Panc1 (cell line): Measurements from ENCODE around the gene ABCA1. TPM values are rescaled to one million over a fixed set of nuclear protein-coding genes. Genes with fewer than 3 reads are reported as not detected.

Experiments
- ATAC-seq: fragments of 200-7000 bp; cut with Tn5 transposase; 2 replicates; pipeline ENCODE4 v1.9.1; 2020; ENCODE audit warnings: mild to moderate bottlenecking, moderate library complexity
- BruUV-seq: library from RNA; stranded (reverse); fragments of 400-500 nt; replicated peaks from 2 replicates; lab custom pipeline; 2021; lab: Mats Ljungman, UMichigan
- CTCF ChIA-PET: fragments of 300-600 bp; sonication (Branson Sonifier 250); formaldehyde crosslinking; loops from one replicate; lab custom pipeline; 2022; ENCODE audit warnings: antibody characterized with exemption; lab: Charles Lee
- POLR2A ChIA-PET: fragments of 300-600 bp; sonication (Branson Sonifier 250); formaldehyde crosslinking; loops from one replicate; lab custom pipeline; 2022; ENCODE audit warnings: antibody characterized with exemption; lab: Charles Lee
- DNase-seq: peaks from one replicate; pipeline ENCODE4 v3.0.0-alpha.2; 2010; ENCODE audit warnings: low read depth, low spot score
- H3K27ac ChIP-seq: 2 replicates; pipeline ENCODE4 v1.5.1; 2011; ENCODE audit warnings: mild to moderate bottlenecking, low read length, inconsistent platforms
- H3K27me3 ChIP-seq: fragments of 200-500 bp; sonication (Bioruptor generic); 2 replicates; pipeline ENCODE4 v1.6.0; 2014; ENCODE audit warnings: low read length, inconsistent platforms; ENCODE audit not compliant: control insufficient read depth, insufficient read depth
- H3K36me3 ChIP-seq: fragments of 200-500 bp; sonication (Bioruptor generic); 2 replicates; pipeline ENCODE4 v1.5.1; 2014; ENCODE audit warnings: inconsistent platforms, mild to moderate bottlenecking, low read length, moderate library complexity; ENCODE audit not compliant: control insufficient read depth, insufficient read depth
- H3K4me1 ChIP-seq: 2 replicates; pipeline ENCODE4 v1.5.1; 2011; ENCODE audit warnings: inconsistent platforms, mild to moderate bottlenecking, low read length, moderate library complexity; ENCODE audit not compliant: control insufficient read depth, insufficient read depth
- H3K4me3 ChIP-seq, 2 experiments: 2 replicates each; pipeline ENCODE4 v1.5.1; 2011 to 2012; ENCODE audit warnings: low read depth in 2 of 2, low read length in 2 of 2, mild to moderate bottlenecking in 2 of 2, inconsistent platforms in 1 of 2, moderate library complexity in 1 of 2
- H3K9me3 ChIP-seq: fragments of 200-500 bp; sonication (Bioruptor generic); 2 replicates; pipeline ENCODE4 v1.5.1; 2014; ENCODE audit warnings: low read depth, mild to moderate bottlenecking, inconsistent platforms, low read length, moderate library complexity; ENCODE audit not compliant: control insufficient read depth, insufficient read depth
- POLR2AphosphoS5 ChIP-seq: IDR thresholded peaks from 2 replicates; pipeline ENCODE4 v1.6.1; 2012; ENCODE audit warnings: mild to moderate bottlenecking, low read depth, low read length, moderate library complexity
- REST ChIP-seq, 2 experiments: IDR thresholded peaks; 2 replicates each; pipeline ENCODE4 v1.6.1; 2011 to 2012; ENCODE audit warnings: low read depth in 2 of 2, control low read depth in 1 of 2, low read length in 1 of 2, mild to moderate bottlenecking in 1 of 2, moderate library complexity in 1 of 2; ENCODE audit not compliant: insufficient read depth in 1 of 2
- SIN3A ChIP-seq: IDR thresholded peaks from 2 replicates; pipeline ENCODE4 v1.6.1; 2012; ENCODE audit warnings: low read depth, mild to moderate bottlenecking, low read length, moderate library complexity, borderline replicate concordance; ENCODE audit not compliant: insufficient read depth
- TCF7L2 ChIP-seq: IDR thresholded peaks from 2 replicates; pipeline ENCODE4 v1.6.1; 2011; ENCODE audit warnings: mild to moderate bottlenecking, low read depth, low read length, inconsistent platforms
- in situ Hi-C: cut with HindIII; loops from 2 replicates; pipeline ENCODE4 v1.10.0; 2016; ENCODE audit warnings: low sequenced_read_pairs, low pct_unique_long_range_greater_than_20kb
- intact Hi-C: fragments of 100-400 bp; cut with micrococcal nuclease; formaldehyde crosslinking; loops from one replicate; pipeline ENCODE4 v1.10.0; 2022; ENCODE audit not compliant: unreplicated experiment
- total RNA-seq: library from RNA; stranded (reverse); gene quantifications from one replicate; pipeline ENCODE4 v1.2.1, GENCODE V29; 2021; ENCODE audit not compliant: unreplicated experiment
- TF ChIP-seq, protein P1 (sequence below): fragments of 450-650 bp; IDR thresholded peaks from 2 replicates; pipeline ENCODE4 v1.5.1; 2017; ENCODE audit warnings: mild to moderate bottlenecking

Gene ABCA1
- total RNA-seq, 1 experiment from 2014 or later = 2.6 TPM

DNA sequence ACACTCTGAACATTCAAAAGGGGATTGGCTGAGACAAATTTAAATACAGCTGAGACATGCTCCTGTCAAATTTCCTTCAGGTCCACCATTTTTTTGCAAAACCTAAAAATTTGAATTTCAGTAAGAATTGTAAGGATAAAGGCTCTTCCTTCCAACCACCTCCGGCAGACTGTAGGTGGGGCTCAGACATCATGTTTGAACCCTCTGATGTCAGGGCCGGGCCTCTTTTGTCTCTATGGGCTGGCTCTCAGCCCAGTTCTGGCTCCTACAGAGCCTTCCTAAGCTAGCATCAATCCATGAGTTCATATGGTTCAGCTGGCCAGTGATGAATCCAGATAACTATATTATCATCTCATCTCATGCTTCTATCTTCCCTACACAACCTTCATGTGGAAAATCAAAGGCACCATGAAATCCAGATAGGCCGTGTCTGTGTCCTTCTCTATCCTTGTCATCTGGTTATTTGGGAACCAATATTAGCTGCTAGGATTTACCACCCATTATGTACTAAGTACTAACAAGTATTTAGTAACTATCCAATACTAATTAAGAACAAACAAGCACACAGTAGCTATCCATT lies 119.8 kb downstream of the ABCA1 start:
- ChIA-PET CTCF (no interaction called here), POLR2A (no interaction called here)
- no peak overlapping the region for H3K27ac ChIP-seq
- ATAC-seq = no peak
- BruUV-seq = no TSS peak
- H3K4me3 ChIP-seq = no peak overlapping the region
- no peaks in the 10 kb centered on the region for H3K36me3 ChIP-seq
- no peaks in the 10 kb centered on the region for H3K4me1 ChIP-seq
- H3K9me3 ChIP-seq = no peaks in the 10 kb centered on the region
- DNase-seq = no peak
- no peaks in the 10 kb centered on the region for H3K27me3 ChIP-seq
- TF ChIP-seq TCF7L2 (no peak), REST (IDR thresholded peaks at IDR 0.05; ENCODE audit: insufficient read depth in 1 of 2, low read depth in 2 of 2, low read length in 1 of 2) (no peak), POLR2AphosphoS5 (no peak), SIN3A (no peak)
- TF ChIP-seq, protein P1, sequence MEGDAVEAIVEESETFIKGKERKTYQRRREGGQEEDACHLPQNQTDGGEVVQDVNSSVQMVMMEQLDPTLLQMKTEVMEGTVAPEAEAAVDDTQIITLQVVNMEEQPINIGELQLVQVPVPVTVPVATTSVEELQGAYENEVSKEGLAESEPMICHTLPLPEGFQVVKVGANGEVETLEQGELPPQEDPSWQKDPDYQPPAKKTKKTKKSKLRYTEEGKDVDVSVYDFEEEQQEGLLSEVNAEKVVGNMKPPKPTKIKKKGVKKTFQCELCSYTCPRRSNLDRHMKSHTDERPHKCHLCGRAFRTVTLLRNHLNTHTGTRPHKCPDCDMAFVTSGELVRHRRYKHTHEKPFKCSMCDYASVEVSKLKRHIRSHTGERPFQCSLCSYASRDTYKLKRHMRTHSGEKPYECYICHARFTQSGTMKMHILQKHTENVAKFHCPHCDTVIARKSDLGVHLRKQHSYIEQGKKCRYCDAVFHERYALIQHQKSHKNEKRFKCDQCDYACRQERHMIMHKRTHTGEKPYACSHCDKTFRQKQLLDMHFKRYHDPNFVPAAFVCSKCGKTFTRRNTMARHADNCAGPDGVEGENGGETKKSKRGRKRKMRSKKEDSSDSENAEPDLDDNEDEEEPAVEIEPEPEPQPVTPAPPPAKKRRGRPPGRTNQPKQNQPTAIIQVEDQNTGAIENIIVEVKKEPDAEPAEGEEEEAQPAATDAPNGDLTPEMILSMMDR = peak; percentile 19; the same call in 1 of the 2 replicates
- in situ Hi-C loops (no loop called here), intact Hi-C loops (loop anchor here (10.0 kb wide), 1 partner anchor 347 kb away; no protein-coding TSS in a partner anchor)

DNA sequence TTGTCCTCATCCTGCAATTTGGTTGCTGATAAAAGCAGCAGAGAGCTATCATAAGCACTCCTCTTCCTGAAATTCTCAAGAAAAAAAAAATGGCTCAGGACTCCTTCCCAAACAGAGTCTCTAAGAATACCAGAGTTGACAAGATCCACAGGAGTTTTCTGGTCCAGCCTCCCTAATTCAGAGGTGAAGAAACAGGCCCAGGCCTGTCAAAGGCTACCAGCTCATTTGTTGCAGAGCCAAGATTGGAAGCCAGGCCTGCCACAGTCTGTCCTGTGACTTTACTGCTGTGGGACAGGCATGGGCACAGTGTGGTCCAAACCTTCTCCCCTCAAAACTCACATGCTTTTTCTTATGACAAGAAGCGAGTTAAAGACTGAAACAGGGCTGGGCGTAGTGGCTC lies 122.5 kb downstream of the ABCA1 start:
- ChIA-PET CTCF (no interaction called here), POLR2A (no interaction called here)
- H3K27ac ChIP-seq = no peak overlapping the region
- no peaks in the 10 kb centered on the region for H3K27me3 ChIP-seq
- H3K36me3 ChIP-seq = no peaks in the 10 kb centered on the region
- in situ Hi-C loops (no loop called here), intact Hi-C loops (loop anchor here (10.0 kb wide), 1 partner anchor 349 kb away; no protein-coding TSS in a partner anchor)
- TF ChIP-seq, protein P1 = no peak
- TF ChIP-seq TCF7L2 = no peak
- TF ChIP-seq REST (IDR thresholded peaks at IDR 0.05; ENCODE audit: insufficient read depth in 1 of 2, low read depth in 2 of 2, low read length in 1 of 2) = no peak
- no peak for TF ChIP-seq SIN3A
- no peak for TF ChIP-seq POLR2AphosphoS5
- no TSS peak for BruUV-seq
- DNase-seq = no peak
- no peak overlapping the region for H3K4me3 ChIP-seq
- H3K9me3 ChIP-seq = no peaks in the 10 kb centered on the region
- H3K4me1 ChIP-seq = no peaks in the 10 kb centered on the region
- ATAC-seq = no peak
